HepG2 (cell line): ENCODE data around the gene PSMC2. TPM values are rescaled to one million over a fixed set of nuclear protein-coding genes. Genes with fewer than 3 reads are reported as not detected.

Experiments used
- CENPBD1 ChIP-seq: sonication (generic); formaldehyde crosslinking; IDR thresholded peaks from 2 replicates; pipeline ENCODE4 v1.8.0; 2022; ENCODE audit warnings: missing genetic modification reagents, low read depth, mild to moderate bottlenecking, borderline replicate concordance
- FIP1L1 ChIP-seq: fragments of 200-400 bp; formaldehyde crosslinking; IDR thresholded peaks from 2 replicates; pipeline ENCODE4 v1.6.1; 2018; ENCODE audit warnings: low read depth, mild to moderate bottlenecking, low read length, moderate library complexity, borderline replicate concordance; ENCODE audit not compliant: insufficient read depth
- FOXP4 ChIP-seq: sonication (generic); formaldehyde crosslinking; IDR thresholded peaks from 2 replicates; pipeline ENCODE4 v1.4.0; 2020; ENCODE audit warnings: missing genetic modification reagents
- PAX8 ChIP-seq: sonication (generic); formaldehyde crosslinking; IDR thresholded peaks from 2 replicates; pipeline ENCODE4 v1.8.0; 2022; ENCODE audit warnings: mild to moderate bottlenecking, missing genetic modification reagents, borderline replicate concordance
- POLR2A ChIP-seq, 2 experiments: IDR thresholded peaks; 2 replicates each; pipeline ENCODE4 v1.6.1; 2011; ENCODE audit warnings: low read depth in 2 of 2, low read length in 2 of 2, mild to moderate bottlenecking in 1 of 2, moderate library complexity in 1 of 2; ENCODE audit not compliant: insufficient read depth in 1 of 2
- PRMT3 ChIP-seq: sonication (generic); formaldehyde crosslinking; IDR thresholded peaks from 2 replicates; pipeline ENCODE4 v1.8.1; 2022; ENCODE audit warnings: low read depth, mild to moderate bottlenecking, moderate library complexity, missing genetic modification reagents, borderline replicate concordance
- SNAPC4 ChIP-seq: sonication (generic); formaldehyde crosslinking; IDR thresholded peaks from 2 replicates; pipeline ENCODE4 v1.4.0; 2020; ENCODE audit warnings: mild to moderate bottlenecking, missing genetic modification reagents
- TEAD2 ChIP-seq: sonication (generic); formaldehyde crosslinking; IDR thresholded peaks from 2 replicates; pipeline ENCODE4 v1.9.0; 2021; ENCODE audit warnings: missing genetic modification reagents
- ZC3H13 ChIP-seq: sonication (generic); formaldehyde crosslinking; IDR thresholded peaks from 2 replicates; pipeline ENCODE4 v1.8.1; 2023; ENCODE audit warnings: mild to moderate bottlenecking, missing genetic modification reagents, moderate library complexity
- ZNF256 ChIP-seq: sonication (generic); formaldehyde crosslinking; conservative IDR thresholded peaks from 2 replicates; pipeline ENCODE4 v1.4.0; 2020; ENCODE audit warnings: missing genetic modification reagents
- ZNF577 ChIP-seq: sonication (generic); formaldehyde crosslinking; IDR thresholded peaks from 2 replicates; pipeline ENCODE4 v1.4.0; 2020; ENCODE audit warnings: mild to moderate bottlenecking, low read depth, missing genetic modification reagents, borderline replicate concordance
- ZNF678 ChIP-seq: sonication (generic); formaldehyde crosslinking; IDR thresholded peaks from 2 replicates; pipeline ENCODE4 v1.4.0; 2020; ENCODE audit warnings: mild to moderate bottlenecking, missing genetic modification reagents
- ZNF850 ChIP-seq: sonication (generic); formaldehyde crosslinking; conservative IDR thresholded peaks from 2 replicates; pipeline ENCODE4 v1.9.0; 2021; ENCODE audit warnings: mild to moderate bottlenecking, missing genetic modification reagents
- ZNF879 ChIP-seq: sonication (generic); formaldehyde crosslinking; IDR thresholded peaks from 2 replicates; pipeline ENCODE4 v1.8.1; 2023; ENCODE audit warnings: missing genetic modification reagents
- ZSCAN30 ChIP-seq: sonication (generic); formaldehyde crosslinking; IDR thresholded peaks from 2 replicates; pipeline ENCODE4 v1.5.0; 2020; ENCODE audit warnings: mild to moderate bottlenecking, missing genetic modification reagents
- polyA plus RNA-seq, 8 experiments: library from polyadenylated mRNA; depleted of rRNA in 3 of 8; stranded (reverse) in 7 of 8; unstranded in 1 of 8; fragments of >200 nt; fragmentation: Illumina TruSeq in 4 of 8; extraction: Trizol in 4 of 8; gene quantifications; 2 replicates each; pipeline versions ENCODE4 v1.2.1 to v1.2.3, GENCODE V29; 2011 to 2016; ENCODE audit warnings: low read depth in 4 of 8, missing spikeins in 1 of 8, mixed read lengths in 1 of 8; ENCODE audit not compliant: insufficient read depth in 1 of 8
- total RNA-seq, 5 experiments: library from RNA; depleted of rRNA; stranded (reverse); fragments of >200 nt; fragmentation: Illumina TruSeq; extraction: Trizol; gene quantifications; 2 replicates each; pipeline ENCODE4 v1.2.3, GENCODE V29; 2016; ENCODE audit warnings: low read depth in 1 of 5
- TF ChIP-seq, protein P1 (sequence below): sonication (generic); formaldehyde crosslinking; IDR thresholded peaks from 2 replicates; pipeline ENCODE4 v1.4.0; 2020; ENCODE audit warnings: missing genetic modification reagents; ENCODE audit errors: not compliant biosample characterization
- TF ChIP-seq, protein P2 (sequence below): sonication (generic); formaldehyde crosslinking; IDR thresholded peaks from 2 replicates; pipeline ENCODE4 v1.5.1; 2020; ENCODE audit warnings: missing genetic modification reagents, mild to moderate bottlenecking, borderline replicate concordance

PSMC2 gene
- total and polyA plus RNA-seq, 2 of the 13 experiments (the other 11 are each of a cell fraction or from before 2014, with no cell fraction given): 89.9 to 181 TPM

- no peak for TF ChIP-seq SNAPC4 (CRISPR knock-in tag)
- no peak for TF ChIP-seq ZNF256 (CRISPR knock-in tag)
- peak; percentile 39; the same call in 1 of the 2 replicates for TF ChIP-seq FOXP4 (CRISPR knock-in tag)
- no peak for TF ChIP-seq PAX8 (CRISPR knock-in tag)
- no peak for TF ChIP-seq ZC3H13 (CRISPR knock-in tag)
- TF ChIP-seq, protein P1, sequence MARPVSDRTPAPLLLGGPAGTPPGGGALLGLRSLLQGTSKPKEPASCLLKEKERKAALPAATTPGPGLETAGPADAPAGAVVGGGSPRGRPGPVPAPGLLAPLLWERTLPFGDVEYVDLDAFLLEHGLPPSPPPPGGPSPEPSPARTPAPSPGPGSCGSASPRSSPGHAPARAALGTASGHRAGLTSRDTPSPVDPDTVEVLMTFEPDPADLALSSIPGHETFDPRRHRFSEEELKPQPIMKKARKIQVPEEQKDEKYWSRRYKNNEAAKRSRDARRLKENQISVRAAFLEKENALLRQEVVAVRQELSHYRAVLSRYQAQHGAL (CRISPR knock-in tag): no peak
- no peak for TF ChIP-seq CENPBD1
- no peak for TF ChIP-seq ZNF850 (CRISPR knock-in tag)
- TF ChIP-seq, protein P2, sequence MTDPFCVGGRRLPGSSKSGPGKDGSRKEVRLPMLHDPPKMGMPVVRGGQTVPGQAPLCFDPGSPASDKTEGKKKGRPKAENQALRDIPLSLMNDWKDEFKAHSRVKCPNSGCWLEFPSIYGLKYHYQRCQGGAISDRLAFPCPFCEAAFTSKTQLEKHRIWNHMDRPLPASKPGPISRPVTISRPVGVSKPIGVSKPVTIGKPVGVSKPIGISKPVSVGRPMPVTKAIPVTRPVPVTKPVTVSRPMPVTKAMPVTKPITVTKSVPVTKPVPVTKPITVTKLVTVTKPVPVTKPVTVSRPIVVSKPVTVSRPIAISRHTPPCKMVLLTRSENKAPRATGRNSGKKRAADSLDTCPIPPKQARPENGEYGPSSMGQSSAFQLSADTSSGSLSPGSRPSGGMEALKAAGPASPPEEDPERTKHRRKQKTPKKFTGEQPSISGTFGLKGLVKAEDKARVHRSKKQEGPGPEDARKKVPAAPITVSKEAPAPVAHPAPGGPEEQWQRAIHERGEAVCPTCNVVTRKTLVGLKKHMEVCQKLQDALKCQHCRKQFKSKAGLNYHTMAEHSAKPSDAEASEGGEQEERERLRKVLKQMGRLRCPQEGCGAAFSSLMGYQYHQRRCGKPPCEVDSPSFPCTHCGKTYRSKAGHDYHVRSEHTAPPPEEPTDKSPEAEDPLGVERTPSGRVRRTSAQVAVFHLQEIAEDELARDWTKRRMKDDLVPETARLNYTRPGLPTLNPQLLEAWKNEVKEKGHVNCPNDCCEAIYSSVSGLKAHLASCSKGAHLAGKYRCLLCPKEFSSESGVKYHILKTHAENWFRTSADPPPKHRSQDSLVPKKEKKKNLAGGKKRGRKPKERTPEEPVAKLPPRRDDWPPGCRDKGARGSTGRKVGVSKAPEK (CRISPR knock-in tag): 0 out of 2 replicates have a peak, but pooled peaks have one; percentile 51
- no peak for TF ChIP-seq ZSCAN30 (CRISPR knock-in tag)
- TF ChIP-seq TEAD2 (CRISPR knock-in tag): no peak
- TF ChIP-seq ZNF678: no peak
- TF ChIP-seq PRMT3: no peak
- peak; percentile 55 to 70; a peak in 3 of 4 replicates for TF ChIP-seq POLR2A (IDR thresholded peaks at IDR 0.05; ENCODE audit: insufficient read depth in 1 of 2, low read depth in 2 of 2, low read length in 2 of 2)
- no peak for TF ChIP-seq FIP1L1
- TF ChIP-seq ZNF879: no peak
- TF ChIP-seq ZNF577 (CRISPR knock-in tag): no peak
Observed at GRCh38 chr7:103347507-103348267, at the start of gene PSMC2 (continued).
